HepG2 (cell line): ENCODE data around the gene OAT. TPM values are rescaled to one million over a fixed set of nuclear protein-coding genes. Genes with fewer than 3 reads are reported as not detected.
A peak's percentile ranks its signal among the peaks of the same experiment; 100 is the strongest.

Source experiments
- GATAD1 ChIP-seq: IDR thresholded peaks from 2 replicates; pipeline ENCODE4 v1.6.1; 2016; ENCODE audit warnings: missing genetic modification reagents, missing compliant biosample characterization
- HCFC1 ChIP-seq: fragments of 150-350 bp; IDR thresholded peaks from 2 replicates; pipeline ENCODE4 v1.6.1; 2014; ENCODE audit warnings: low read depth, low read length
- HMG20A ChIP-seq: IDR thresholded peaks from 2 replicates; pipeline ENCODE4 v1.6.1; 2016; ENCODE audit warnings: borderline replicate concordance
- KLF6 ChIP-seq: IDR thresholded peaks from 2 replicates; pipeline ENCODE4 v1.8.0; 2016; ENCODE audit warnings: missing biosample characterization, missing genetic modification reagents
- MYC ChIP-seq: sonication (generic); formaldehyde crosslinking; IDR thresholded peaks from 2 replicates; pipeline ENCODE4 v1.9.0; 2021; ENCODE audit warnings: missing genetic modification reagents, borderline replicate concordance
- NR2F6 ChIP-seq, 2 experiments: IDR thresholded peaks; 2 replicates each; pipeline ENCODE4 v1.6.1; 2016; ENCODE audit warnings: antibody characterized with exemption in 1 of 2, mild to moderate bottlenecking in 1 of 2
- SP2 ChIP-seq: sonication (generic); formaldehyde crosslinking; IDR thresholded peaks from 2 replicates; pipeline ENCODE4 v1.5.1; 2020; ENCODE audit warnings: mild to moderate bottlenecking, missing genetic modification reagents
- ZFY ChIP-seq: sonication (generic); formaldehyde crosslinking; IDR thresholded peaks from 2 replicates; pipeline ENCODE4 v1.4.0; 2020; ENCODE audit warnings: missing genetic modification reagents
- ZNF382 ChIP-seq: sonication (generic); formaldehyde crosslinking; IDR thresholded peaks from 2 replicates; pipeline ENCODE4 v1.5.0; 2020; ENCODE audit warnings: missing genetic modification reagents, mild to moderate bottlenecking, borderline replicate concordance
- ZSCAN9 ChIP-seq: IDR thresholded peaks from 2 replicates; pipeline ENCODE4 v1.6.1; 2016; ENCODE audit warnings: borderline replicate concordance
- polyA plus RNA-seq, 8 experiments: library from polyadenylated mRNA; depleted of rRNA in 3 of 8; stranded (reverse) in 7 of 8; unstranded in 1 of 8; fragments of >200 nt; fragmentation: Illumina TruSeq in 4 of 8; extraction: Trizol in 4 of 8; gene quantifications; 2 replicates each; pipeline versions ENCODE4 v1.2.1 to v1.2.3, GENCODE V29; 2011 to 2016; ENCODE audit warnings: low read depth in 4 of 8, missing spikeins in 1 of 8, mixed read lengths in 1 of 8; ENCODE audit not compliant: insufficient read depth in 1 of 8
- total RNA-seq, 5 experiments: library from RNA; depleted of rRNA; stranded (reverse); fragments of >200 nt; fragmentation: Illumina TruSeq; extraction: Trizol; gene quantifications; 2 replicates each; pipeline ENCODE4 v1.2.3, GENCODE V29; 2016; ENCODE audit warnings: low read depth in 1 of 5
- TF ChIP-seq, protein P1 (sequence below): sonication (generic); formaldehyde crosslinking; IDR thresholded peaks from 2 replicates; pipeline ENCODE4 v1.4.0; 2020; ENCODE audit warnings: mild to moderate bottlenecking, missing genetic modification reagents
- TF ChIP-seq, protein P2 (sequence below): sonication (generic); formaldehyde crosslinking; IDR thresholded peaks from 2 replicates; pipeline ENCODE4 v1.8.1; 2022; ENCODE audit warnings: low read depth, mild to moderate bottlenecking, missing genetic modification reagents
- TF ChIP-seq, protein P3 (sequence below): sonication (generic); formaldehyde crosslinking; conservative IDR thresholded peaks from 2 replicates; pipeline ENCODE4 v1.8.0; 2022; ENCODE audit warnings: low read depth, missing genetic modification reagents
- TF ChIP-seq, protein P4 (sequence below): sonication (generic); formaldehyde crosslinking; IDR thresholded peaks from 2 replicates; pipeline ENCODE4 v1.4.0; 2020; ENCODE audit warnings: missing genetic modification reagents, mild to moderate bottlenecking, borderline replicate concordance

Gene OAT
- total and polyA plus RNA-seq, 2 of the 13 experiments (the other 11 are each of a cell fraction or from before 2014, with no cell fraction given), result 87.8 to 96.7 TPM

DNA sequence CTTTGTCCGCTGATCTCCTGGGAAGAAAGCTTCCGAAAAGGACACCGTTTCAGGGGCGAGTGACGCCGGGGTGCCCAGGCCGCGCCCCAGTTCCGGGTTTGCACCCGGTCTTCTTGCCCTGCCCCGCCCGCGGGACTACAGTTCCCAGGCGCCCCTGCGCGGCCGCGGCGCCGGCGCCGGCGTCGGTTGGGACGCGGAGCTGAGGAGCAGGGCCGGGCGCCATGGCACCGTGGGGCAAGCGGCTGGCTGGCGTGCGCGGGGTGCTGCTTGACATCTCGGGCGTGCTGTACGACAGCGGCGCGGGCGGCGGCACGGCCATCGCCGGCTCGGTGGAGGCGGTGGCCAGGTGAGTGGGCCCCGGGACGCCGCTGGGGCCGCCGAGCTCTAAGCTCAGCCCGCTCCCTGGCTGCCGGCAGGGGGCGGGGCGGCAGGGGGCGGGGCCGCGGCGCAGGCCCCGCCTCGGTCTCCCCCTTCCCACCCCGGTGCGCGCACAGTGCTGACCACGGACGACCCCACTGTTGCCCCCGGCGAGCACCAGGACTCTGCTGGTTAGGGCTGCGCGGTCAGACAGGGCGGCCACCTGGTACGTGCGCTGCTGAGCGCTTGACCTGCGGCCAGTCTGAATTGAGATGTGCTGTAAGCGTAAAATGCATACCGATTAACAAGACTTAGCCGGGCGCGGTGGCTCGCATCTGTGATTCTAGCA lies 43.1 kb upstream of the OAT start, which contains the start of gene LHPP (continued):
- TF ChIP-seq, protein P1, sequence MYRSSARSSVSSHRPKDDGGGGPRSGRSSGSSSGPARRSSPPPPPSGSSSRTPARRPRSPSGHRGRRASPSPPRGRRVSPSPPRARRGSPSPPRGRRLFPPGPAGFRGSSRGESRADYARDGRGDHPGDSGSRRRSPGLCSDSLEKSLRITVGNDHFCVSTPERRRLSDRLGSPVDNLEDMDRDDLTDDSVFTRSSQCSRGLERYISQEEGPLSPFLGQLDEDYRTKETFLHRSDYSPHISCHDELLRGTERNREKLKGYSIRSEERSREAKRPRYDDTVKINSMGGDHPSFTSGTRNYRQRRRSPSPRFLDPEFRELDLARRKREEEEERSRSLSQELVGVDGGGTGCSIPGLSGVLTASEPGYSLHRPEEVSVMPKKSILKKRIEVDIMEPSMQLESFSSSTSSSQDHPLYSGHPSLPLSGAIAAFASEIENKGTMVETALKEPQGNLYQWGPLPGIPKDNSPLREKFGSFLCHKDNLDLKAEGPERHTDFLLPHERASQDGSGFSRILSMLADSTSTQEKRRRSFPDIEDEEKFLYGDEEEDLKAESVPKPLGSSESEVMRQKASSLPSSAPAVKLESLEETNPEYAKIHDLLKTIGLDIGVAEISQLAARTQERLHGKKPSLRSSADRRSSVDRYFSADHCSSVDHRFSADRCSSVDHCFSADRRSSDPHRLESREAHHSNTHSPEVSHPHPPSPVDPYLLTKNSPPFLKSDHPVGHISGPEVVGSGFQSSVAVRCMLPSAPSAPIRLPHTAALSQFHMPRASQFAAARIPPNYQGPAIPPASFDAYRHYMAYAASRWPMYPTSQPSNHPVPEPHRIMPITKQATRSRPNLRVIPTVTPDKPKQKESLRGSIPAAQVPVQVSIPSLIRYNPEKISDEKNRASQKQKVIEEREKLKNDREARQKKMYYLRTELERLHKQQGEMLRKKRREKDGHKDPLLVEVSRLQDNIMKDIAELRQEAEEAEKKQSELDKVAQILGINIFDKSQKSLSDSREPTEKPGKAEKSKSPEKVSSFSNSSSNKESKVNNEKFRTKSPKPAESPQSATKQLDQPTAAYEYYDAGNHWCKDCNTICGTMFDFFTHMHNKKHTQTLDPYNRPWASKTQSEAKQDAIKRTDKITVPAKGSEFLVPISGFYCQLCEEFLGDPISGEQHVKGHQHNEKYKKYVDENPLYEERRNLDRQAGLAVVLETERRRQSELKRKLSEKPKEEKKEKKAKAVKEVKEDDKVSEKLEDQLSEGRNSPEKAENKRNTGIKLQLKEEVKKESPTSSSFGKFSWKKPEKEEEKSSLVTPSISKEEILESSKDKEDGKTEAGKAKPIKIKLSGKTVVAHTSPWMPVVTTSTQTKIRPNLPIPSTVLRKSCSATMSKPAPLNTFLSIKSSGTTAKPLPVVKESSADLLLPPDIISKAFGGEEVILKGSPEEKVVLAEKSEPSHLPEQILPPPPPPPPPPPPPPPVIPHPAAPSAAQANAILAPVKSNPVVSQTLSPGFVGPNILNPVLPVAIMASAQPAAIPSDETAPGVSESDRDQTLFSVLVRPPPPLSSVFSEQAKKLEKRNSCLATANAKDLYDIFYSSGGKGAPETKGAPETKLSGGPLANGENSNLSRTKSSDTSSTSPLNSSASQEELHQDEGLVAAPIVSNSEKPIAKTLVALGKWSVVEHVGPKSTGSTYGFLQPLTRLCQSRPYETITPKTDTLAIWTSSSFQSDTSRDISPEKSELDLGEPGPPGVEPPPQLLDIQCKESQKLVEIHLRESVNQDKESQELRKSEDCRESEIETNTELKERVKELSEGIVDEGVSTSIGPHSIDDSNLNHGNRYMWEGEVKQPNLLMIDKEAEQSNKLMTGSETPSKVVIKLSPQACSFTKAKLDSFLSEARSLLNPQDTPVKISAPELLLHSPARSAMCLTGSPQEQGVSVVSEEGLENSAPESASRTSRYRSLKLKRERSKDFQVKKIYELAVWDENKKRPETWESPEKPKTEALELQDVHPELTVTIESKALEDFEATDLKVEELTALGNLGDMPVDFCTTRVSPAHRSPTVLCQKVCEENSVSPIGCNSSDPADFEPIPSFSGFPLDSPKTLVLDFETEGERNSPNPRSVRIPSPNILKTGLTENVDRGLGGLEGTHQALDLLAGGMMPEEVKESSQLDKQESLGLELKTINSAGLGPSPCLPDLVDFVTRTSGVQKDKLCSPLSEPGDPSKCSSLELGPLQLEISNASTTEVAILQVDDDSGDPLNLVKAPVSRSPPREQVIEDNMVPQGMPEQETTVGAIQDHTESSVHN (CRISPR knock-in tag), result no peak
- no peak for TF ChIP-seq HMG20A (CRISPR knock-in tag)
- TF ChIP-seq NR2F6 (IDR thresholded peaks at IDR 0.05), result no peak
- TF ChIP-seq NR2F6 (CRISPR knock-in tag; IDR thresholded peaks at IDR 0.05), result peak; percentile 20; the same call in 1 of the 2 replicates
- no peak for TF ChIP-seq ZSCAN9 (CRISPR knock-in tag)
- peak; percentile 86 for TF ChIP-seq HCFC1
- no peak for TF ChIP-seq MYC (CRISPR knock-in tag)
- TF ChIP-seq, protein P2, sequence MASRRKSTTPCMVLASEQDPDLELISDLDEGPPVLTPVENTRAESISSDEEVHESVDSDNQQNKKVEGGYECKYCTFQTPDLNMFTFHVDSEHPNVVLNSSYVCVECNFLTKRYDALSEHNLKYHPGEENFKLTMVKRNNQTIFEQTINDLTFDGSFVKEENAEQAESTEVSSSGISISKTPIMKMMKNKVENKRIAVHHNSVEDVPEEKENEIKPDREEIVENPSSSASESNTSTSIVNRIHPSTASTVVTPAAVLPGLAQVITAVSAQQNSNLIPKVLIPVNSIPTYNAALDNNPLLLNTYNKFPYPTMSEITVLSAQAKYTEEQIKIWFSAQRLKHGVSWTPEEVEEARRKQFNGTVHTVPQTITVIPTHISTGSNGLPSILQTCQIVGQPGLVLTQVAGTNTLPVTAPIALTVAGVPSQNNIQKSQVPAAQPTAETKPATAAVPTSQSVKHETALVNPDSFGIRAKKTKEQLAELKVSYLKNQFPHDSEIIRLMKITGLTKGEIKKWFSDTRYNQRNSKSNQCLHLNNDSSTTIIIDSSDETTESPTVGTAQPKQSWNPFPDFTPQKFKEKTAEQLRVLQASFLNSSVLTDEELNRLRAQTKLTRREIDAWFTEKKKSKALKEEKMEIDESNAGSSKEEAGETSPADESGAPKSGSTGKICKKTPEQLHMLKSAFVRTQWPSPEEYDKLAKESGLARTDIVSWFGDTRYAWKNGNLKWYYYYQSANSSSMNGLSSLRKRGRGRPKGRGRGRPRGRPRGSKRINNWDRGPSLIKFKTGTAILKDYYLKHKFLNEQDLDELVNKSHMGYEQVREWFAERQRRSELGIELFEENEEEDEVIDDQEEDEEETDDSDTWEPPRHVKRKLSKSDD, result no peak
- peak; percentile 94 for TF ChIP-seq ZFY (CRISPR knock-in tag)
- TF ChIP-seq, protein P3, sequence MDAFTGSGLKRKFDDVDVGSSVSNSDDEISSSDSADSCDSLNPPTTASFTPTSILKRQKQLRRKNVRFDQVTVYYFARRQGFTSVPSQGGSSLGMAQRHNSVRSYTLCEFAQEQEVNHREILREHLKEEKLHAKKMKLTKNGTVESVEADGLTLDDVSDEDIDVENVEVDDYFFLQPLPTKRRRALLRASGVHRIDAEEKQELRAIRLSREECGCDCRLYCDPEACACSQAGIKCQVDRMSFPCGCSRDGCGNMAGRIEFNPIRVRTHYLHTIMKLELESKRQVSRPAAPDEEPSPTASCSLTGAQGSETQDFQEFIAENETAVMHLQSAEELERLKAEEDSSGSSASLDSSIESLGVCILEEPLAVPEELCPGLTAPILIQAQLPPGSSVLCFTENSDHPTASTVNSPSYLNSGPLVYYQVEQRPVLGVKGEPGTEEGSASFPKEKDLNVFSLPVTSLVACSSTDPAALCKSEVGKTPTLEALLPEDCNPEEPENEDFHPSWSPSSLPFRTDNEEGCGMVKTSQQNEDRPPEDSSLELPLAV (CRISPR knock-in tag), result no peak
- TF ChIP-seq ZNF382 (CRISPR knock-in tag), result no peak
- TF ChIP-seq KLF6 (CRISPR knock-in tag), result no peak
- TF ChIP-seq GATAD1 (CRISPR knock-in tag), result peak; percentile 25; the same call in 1 of the 2 replicates
- TF ChIP-seq SP2, result no peak
- TF ChIP-seq, protein P4, sequence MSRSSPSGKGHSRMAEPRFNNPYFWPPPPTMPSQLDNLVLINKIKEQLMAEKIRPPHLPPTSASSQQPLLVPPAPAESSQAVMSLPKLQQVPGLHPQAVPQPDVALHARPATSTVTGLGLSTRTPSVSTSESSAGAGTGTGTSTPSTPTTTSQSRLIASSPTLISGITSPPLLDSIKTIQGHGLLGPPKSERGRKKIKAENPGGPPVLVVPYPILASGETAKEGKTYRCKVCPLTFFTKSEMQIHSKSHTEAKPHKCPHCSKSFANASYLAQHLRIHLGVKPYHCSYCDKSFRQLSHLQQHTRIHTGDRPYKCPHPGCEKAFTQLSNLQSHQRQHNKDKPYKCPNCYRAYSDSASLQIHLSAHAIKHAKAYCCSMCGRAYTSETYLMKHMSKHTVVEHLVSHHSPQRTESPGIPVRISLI (CRISPR knock-in tag), result no peak
